HG03571 (cell line): ENCODE measurements around the gene NHS.
"Not testable (repeated sequence)": the region's sequence is repeated elsewhere in the genome, so short reads cannot be mapped to it uniquely, and the experiment has no call there.

ENCODE experiments used
- ATAC-seq: cut with Tn5 transposase; IDR thresholded peaks from one replicate; pipeline ENCODE4 v1.9.1; 2021; ENCODE audit not compliant: unreplicated experiment

The NHS gene

GRCh38 chrX:17443556-17443955 lies 68.6 kb downstream of the NHS start:
- no peak for ATAC-seq

GRCh38 chrX:17446269-17446668 lies 71.3 kb downstream of the NHS start:
- ATAC-seq, result not testable (repeated sequence)

- ATAC-seq, result no peak
Observed at GRCh38 chrX:17448188-17448587, 73.2 kb downstream of the NHS start.

- no peak for ATAC-seq
Observed at GRCh38 chrX:17449866-17450265, 74.9 kb downstream of the NHS start.

GRCh38 chrX:17453788-17454187 lies 78.8 kb downstream of the NHS start:
- ATAC-seq, result no peak

GRCh38 chrX:17456526-17456925 lies 81.5 kb downstream of the NHS start:
- ATAC-seq, result no peak

GRCh38 chrX:17459008-17459611 lies 84.1 kb downstream of the NHS start:
- no peak for ATAC-seq

GRCh38 chrX:17459661-17460060 lies 84.7 kb downstream of the NHS start:
- no peak for ATAC-seq

GRCh38 chrX:17462881-17463280 lies 87.9 kb downstream of the NHS start:
- no peak for ATAC-seq

- ATAC-seq, result no peak
Observed at GRCh38 chrX:17464194-17464593, 89.2 kb downstream of the NHS start.

- no peak for ATAC-seq
Observed at GRCh38 chrX:17465201-17465600, 90.2 kb downstream of the NHS start.

GRCh38 chrX:17465802-17466201 lies 90.8 kb downstream of the NHS start:
- ATAC-seq, result no peak

- no peak for ATAC-seq
Observed at GRCh38 chrX:17470136-17470535, 95.1 kb downstream of the NHS start.

GRCh38 chrX:17471121-17471520 lies 96.1 kb downstream of the NHS start:
- ATAC-seq, result no peak

GRCh38 chrX:17471861-17472260 lies 96.9 kb downstream of the NHS start:
- ATAC-seq, result no peak

- no peak for ATAC-seq
Observed at GRCh38 chrX:17472424-17472823, 97.4 kb downstream of the NHS start.

GRCh38 chrX:17473021-17473420 lies 98.0 kb downstream of the NHS start:
- no peak for ATAC-seq

GRCh38 chrX:17474892-17475291 lies 99.9 kb downstream of the NHS start:
- ATAC-seq, result no peak

- no peak for ATAC-seq
Observed at GRCh38 chrX:17475449-17476217, 100.6 kb downstream of the NHS start.

GRCh38 chrX:17476411-17476810 lies 101.4 kb downstream of the NHS start:
- no peak for ATAC-seq

GRCh38 chrX:17481086-17481485 lies 106.1 kb downstream of the NHS start:
- no peak for ATAC-seq

GRCh38 chrX:17484592-17484991 lies 109.6 kb downstream of the NHS start:
- no peak for ATAC-seq

GRCh38 chrX:17485391-17485790 lies 110.4 kb downstream of the NHS start:
- ATAC-seq, result no peak
